Activated CD4-positive, alpha-beta T cell treated with anti-CD3 and anti-CD28 coated beads, Interleukin-2, Interleukin-6, amounts not matched to agents 100 ng/mL and 50 ng/mL, durations not matched to agents 16 hours and 8 hours (primary cell): ENCODE data around the gene ATP8B4.

Experiments
- DNase-seq: peaks from one replicate; pipeline ENCODE4 v3.0.0-alpha.2; 2020

ATP8B4 gene

GRCh38 chr15:49887659-49888322 is 231.2 kb downstream of the ATP8B4 start:
- no peak for DNase-seq

- no peak for DNase-seq
Measured at GRCh38 chr15:49883121-49883520, 235.9 kb downstream of the ATP8B4 start.

- DNase-seq = no peak
Measured at GRCh38 chr15:49881866-49882265, 237.2 kb downstream of the ATP8B4 start.

GRCh38 chr15:49881433-49881832 is 237.6 kb downstream of the ATP8B4 start:
- no peak for DNase-seq

- no peak for DNase-seq
Measured at GRCh38 chr15:49877873-49878521, 241.0 kb downstream of the ATP8B4 start.

GRCh38 chr15:49877117-49877872 is 241.7 kb downstream of the ATP8B4 start:
- DNase-seq = no peak

GRCh38 chr15:49876401-49877038 is 242.5 kb downstream of the ATP8B4 start:
- DNase-seq = no peak

GRCh38 chr15:49875392-49875791 is 243.6 kb downstream of the ATP8B4 start:
- no peak for DNase-seq

GRCh38 chr15:49870472-49870871 is 248.6 kb downstream of the ATP8B4 start:
- no peak for DNase-seq

- DNase-seq = no peak
Measured at GRCh38 chr15:49868348-49868747, 250.7 kb downstream of the ATP8B4 start.

GRCh38 chr15:49865925-49866757 is 252.9 kb downstream of the ATP8B4 start:
- DNase-seq = no peak

- no peak for DNase-seq
Measured at GRCh38 chr15:49864251-49864650, 254.8 kb downstream of the ATP8B4 start.

GRCh38 chr15:49863431-49864224 is 255.4 kb downstream of the ATP8B4 start:
- no peak for DNase-seq

GRCh38 chr15:49860101-49860500 is 258.9 kb downstream of the ATP8B4 start:
- no peak for DNase-seq

- DNase-seq = no peak
Measured at GRCh38 chr15:49857496-49858475, 261.2 kb downstream of the ATP8B4 start.

GRCh38 chr15:49855917-49856637 is 263.0 kb downstream of the ATP8B4 start:
- DNase-seq = no peak

GRCh38 chr15:49852756-49853155 is 266.3 kb downstream of the ATP8B4 start:
- no peak for DNase-seq

GRCh38 chr15:49848807-49849206 is 270.2 kb downstream of the ATP8B4 start:
- DNase-seq = no peak

- no peak for DNase-seq
Measured at GRCh38 chr15:49848282-49848724, 270.7 kb downstream of the ATP8B4 start.
